ENCODE results near the gene SPOCK1.
A peak's percentile ranks its signal among the peaks of the same experiment; 100 is the strongest.

Gene SPOCK1

GRCh38 chr5:137037848-137038247 lies 461.3 kb downstream of the SPOCK1 start:
- H3K9me3 Mint-ChIP-seq = peaks cover 5 to 10% of the 10 kb centered on the region in 2 donors
- no peak overlapping the region for H3K27ac Mint-ChIP-seq
- no peaks in the 10 kb centered on the region for H3K36me3 Mint-ChIP-seq
- H3K27me3 Mint-ChIP-seq = no peaks in the 10 kb centered on the region
- H3K4me1 Mint-ChIP-seq = no peaks in the 10 kb centered on the region
- H3K4me3 Mint-ChIP-seq = no peak overlapping the region
- DNase-seq (no peak), ATAC-seq (replicated peaks) (no peak)

GRCh38 chr5:137036640-137037039 lies 462.5 kb downstream of the SPOCK1 start:
- Mint-ChIP-seq H3K27ac (no peak overlapping the region), H3K36me3 (no peaks in the 10 kb centered on the region), H3K9me3 (peaks cover 0 to 2% of the 10 kb centered on the region in 2 donors), H3K27me3 (no peaks in the 10 kb centered on the region), H3K4me3 (no peak overlapping the region), H3K4me1 (no peaks in the 10 kb centered on the region)
- DNase-seq (no peak), ATAC-seq (replicated peaks) (no peak)

GRCh38 chr5:137035480-137035878 lies 463.6 kb downstream of the SPOCK1 start:
- ATAC-seq (replicated peaks) = no peak
- H3K36me3 Mint-ChIP-seq = no peaks in the 10 kb centered on the region
- H3K4me1 Mint-ChIP-seq = no peaks in the 10 kb centered on the region
- H3K9me3 Mint-ChIP-seq = peaks cover 0 to 2% of the 10 kb centered on the region in 2 donors
- H3K4me3 Mint-ChIP-seq = no peak overlapping the region
- H3K27ac Mint-ChIP-seq = no peak overlapping the region
- DNase-seq = no peak
- no peaks in the 10 kb centered on the region for H3K27me3 Mint-ChIP-seq

GRCh38 chr5:137034764-137035479 lies 464.2 kb downstream of the SPOCK1 start:
- Mint-ChIP-seq H3K36me3 (no peaks in the 10 kb centered on the region), H3K27ac (no peak overlapping the region), H3K4me1 (no peaks in the 10 kb centered on the region), H3K4me3 (no peak overlapping the region), H3K9me3 (peaks cover 0 to 2% of the 10 kb centered on the region in 2 donors), H3K27me3 (no peaks in the 10 kb centered on the region)
- ATAC-seq (replicated peaks) = no peak
- DNase-seq = no peak

- no peak for DNase-seq
- no peak for ATAC-seq (replicated peaks)
- Mint-ChIP-seq H3K27ac (no peak overlapping the region), H3K27me3 (no peaks in the 10 kb centered on the region), H3K9me3 (peaks cover 0 to 2% of the 10 kb centered on the region in 2 donors), H3K36me3 (no peaks in the 10 kb centered on the region), H3K4me3 (no peak overlapping the region), H3K4me1 (no peaks in the 10 kb centered on the region)
Measured at GRCh38 chr5:137034213-137034612, 464.9 kb downstream of the SPOCK1 start.

- ATAC-seq (replicated peaks) = no peak
- Mint-ChIP-seq H3K9me3 (peaks cover 0 to 2% of the 10 kb centered on the region in 2 donors), H3K4me1 (no peaks in the 10 kb centered on the region), H3K4me3 (no peak overlapping the region), H3K36me3 (no peaks in the 10 kb centered on the region), H3K27ac (no peak overlapping the region), H3K27me3 (no peaks in the 10 kb centered on the region)
- no peak for DNase-seq
Measured at GRCh38 chr5:137032929-137033328, 466.2 kb downstream of the SPOCK1 start.

- DNase-seq (no peak), ATAC-seq (replicated peaks) (no peak)
- Mint-ChIP-seq H3K4me3 (no peak overlapping the region), H3K9me3 (no peaks in the 10 kb centered on the region), H3K4me1 (peaks cover 0 to 2% of the 10 kb centered on the region in 2 donors), H3K36me3 (no peaks in the 10 kb centered on the region), H3K27me3 (no peaks in the 10 kb centered on the region), H3K27ac (no peak overlapping the region)
Measured at GRCh38 chr5:137027758-137028157, 471.4 kb downstream of the SPOCK1 start.

GRCh38 chr5:137026296-137026695 lies 472.8 kb downstream of the SPOCK1 start:
- Mint-ChIP-seq H3K9me3 (no peaks in the 10 kb centered on the region), H3K4me3 (no peak overlapping the region), H3K4me1 (peaks cover 0 to 3% of the 10 kb centered on the region in 2 donors), H3K27me3 (no peaks in the 10 kb centered on the region), H3K36me3 (no peaks in the 10 kb centered on the region), H3K27ac (no peak overlapping the region)
- ATAC-seq (replicated peaks) = no peak
- no peak for DNase-seq

- peaks cover 0 to 3% of the 10 kb centered on the region in 2 donors for H3K4me1 Mint-ChIP-seq
Measured at GRCh38 chr5:137024044-137024443, 475.1 kb downstream of the SPOCK1 start.

GRCh38 chr5:137023371-137023770 lies 475.8 kb downstream of the SPOCK1 start:
- Mint-ChIP-seq H3K27me3 (no peaks in the 10 kb centered on the region), H3K27ac (no peak overlapping the region), H3K4me3 (no peak overlapping the region), H3K36me3 (no peaks in the 10 kb centered on the region), H3K9me3 (no peaks in the 10 kb centered on the region), H3K4me1 (peaks cover 0 to 3% of the 10 kb centered on the region in 2 donors)
- DNase-seq = no peak
- no peak for ATAC-seq (replicated peaks)

More at GRCh38 chr5:137024044-137024443, 475.1 kb downstream of the SPOCK1 start:
- no peak overlapping the region for H3K4me3 Mint-ChIP-seq
- DNase-seq (no peak), ATAC-seq (replicated peaks) (no peak)
- H3K27ac Mint-ChIP-seq = no peak overlapping the region
- H3K27me3 Mint-ChIP-seq = no peaks in the 10 kb centered on the region
- H3K36me3 Mint-ChIP-seq = no peaks in the 10 kb centered on the region
- no peaks in the 10 kb centered on the region for H3K9me3 Mint-ChIP-seq

- Mint-ChIP-seq H3K27me3 (no peaks in the 10 kb centered on the region), H3K36me3 (no peaks in the 10 kb centered on the region), H3K9me3 (no peaks in the 10 kb centered on the region), H3K4me1 (peaks cover 0 to 3% of the 10 kb centered on the region in 2 donors), H3K27ac (no peak overlapping the region), H3K4me3 (no peak overlapping the region)
- ATAC-seq (replicated peaks) = no peak
- DNase-seq = no peak
Measured at GRCh38 chr5:137022725-137023124, 476.4 kb downstream of the SPOCK1 start.

GRCh38 chr5:137022043-137022442 lies 477.1 kb downstream of the SPOCK1 start:
- Mint-ChIP-seq H3K4me3 (no peak overlapping the region), H3K27me3 (no peaks in the 10 kb centered on the region), H3K27ac (no peak overlapping the region), H3K9me3 (no peaks in the 10 kb centered on the region), H3K4me1 (peaks cover 0 to 3% of the 10 kb centered on the region in 2 donors), H3K36me3 (no peaks in the 10 kb centered on the region)
- ATAC-seq (replicated peaks) (no peak), DNase-seq (no peak)

GRCh38 chr5:137019229-137019628 lies 479.9 kb downstream of the SPOCK1 start:
- Mint-ChIP-seq H3K4me3 (no peak overlapping the region), H3K4me1 (peaks cover 0 to 3% of the 10 kb centered on the region in 2 donors), H3K9me3 (no peaks in the 10 kb centered on the region), H3K27me3 (no peaks in the 10 kb centered on the region), H3K27ac (no peak overlapping the region), H3K36me3 (no peaks in the 10 kb centered on the region)
- DNase-seq (no peak), ATAC-seq (replicated peaks) (no peak)

GRCh38 chr5:137016783-137017324 lies 482.3 kb downstream of the SPOCK1 start:
- H3K27ac Mint-ChIP-seq = no peak overlapping the region
- ATAC-seq (replicated peaks) = peak in 1 of 2 donors; percentile 7
- no peaks in the 10 kb centered on the region for H3K4me1 Mint-ChIP-seq
- no peaks in the 10 kb centered on the region for H3K9me3 Mint-ChIP-seq
- DNase-seq = no peak
- H3K36me3 Mint-ChIP-seq = no peaks in the 10 kb centered on the region
- no peak overlapping the region for H3K4me3 Mint-ChIP-seq
- no peaks in the 10 kb centered on the region for H3K27me3 Mint-ChIP-seq

GRCh38 chr5:137015540-137016116 lies 483.5 kb downstream of the SPOCK1 start:
- H3K27me3 Mint-ChIP-seq = no peaks in the 10 kb centered on the region
- H3K4me3 Mint-ChIP-seq = no peak overlapping the region
- no peak overlapping the region for H3K27ac Mint-ChIP-seq
- H3K36me3 Mint-ChIP-seq = no peaks in the 10 kb centered on the region
- no peak for DNase-seq
- ATAC-seq (replicated peaks) = no peak
- H3K4me1 Mint-ChIP-seq = no peaks in the 10 kb centered on the region
- H3K9me3 Mint-ChIP-seq = no peaks in the 10 kb centered on the region

Data from stimulated activated naive B cell treated with anti-CD40 and anti-IgM and Interleukin-4, amounts not matched to agents 10 μg/mL and 1 μg/mL and 100 μg/mL, for 72 hours (primary cell).